Neural progenitor cell (in vitro differentiated cells): ENCODE measurements around the gene ETFA. TPM values are rescaled to one million over a fixed set of nuclear protein-coding genes. Genes with fewer than 3 reads are reported as not detected.

Source experiments
- DNase-seq: peaks from one replicate; pipeline ENCODE4 v3.0.0-alpha.2; 2016; ENCODE audit warnings: low spot score
- H2AFZ ChIP-seq: fragments of 200-600 bp; sonication (generic); replicated peaks from 2 replicates; pipeline ENCODE4 v1.6.1; 2016; ENCODE audit warnings: antibody characterized with exemption
- H3F3A ChIP-seq: fragments of 200-600 bp; sonication (generic); 2 replicates; pipeline ENCODE4 v1.6.1; 2016; ENCODE audit warnings: antibody characterized with exemption, low read depth
- H3K27ac ChIP-seq: fragments of 200-600 bp; sonication (generic); 2 replicates; pipeline ENCODE4 v1.5.1; 2016; ENCODE audit warnings: mild to moderate bottlenecking
- H3K27me3 ChIP-seq: fragments of 200-600 bp; sonication (generic); 2 replicates; pipeline ENCODE4 v1.6.1; 2016; ENCODE audit warnings: mild to moderate bottlenecking, moderate library complexity
- H3K36me3 ChIP-seq: fragments of 200-600 bp; sonication (generic); 2 replicates; pipeline ENCODE4 v1.5.1; 2016
- H3K4me1 ChIP-seq: fragments of 200-600 bp; sonication (generic); 2 replicates; pipeline ENCODE4 v1.6.1; 2016; ENCODE audit warnings: mixed run types
- H3K4me2 ChIP-seq: fragments of 200-600 bp; sonication (generic); 2 replicates; pipeline ENCODE4 v1.6.1; 2016
- H3K4me3 ChIP-seq: fragments of 200-600 bp; sonication (generic); 2 replicates; pipeline ENCODE4 v1.5.1; 2016
- H3K79me2 ChIP-seq: fragments of 200-600 bp; sonication (generic); 2 replicates; pipeline ENCODE4 v1.6.1; 2016; ENCODE audit warnings: low read depth
- H3K9ac ChIP-seq: fragments of 200-600 bp; sonication (generic); 2 replicates; pipeline ENCODE4 v1.6.1; 2016
- H3K9me3 ChIP-seq: fragments of 200-600 bp; sonication (generic); 2 replicates; pipeline ENCODE4 v1.5.1; 2016; ENCODE audit warnings: low read depth
- H4K20me1 ChIP-seq: fragments of 200-600 bp; sonication (generic); 2 replicates; pipeline ENCODE4 v1.6.1; 2016; ENCODE audit warnings: low read depth
- H3K27ac Mint-ChIP-seq: 3 replicates; pipeline ENCODE4 v1.8.0; 2021; ENCODE audit warnings: mixed read lengths
- H3K27me3 Mint-ChIP-seq: 2 replicates; pipeline ENCODE4 v1.8.0; 2022; ENCODE audit warnings: low read depth, mild to moderate bottlenecking, inconsistent platforms, moderate library complexity, mixed read lengths; ENCODE audit not compliant: insufficient read depth
- H3K36me3 Mint-ChIP-seq: 3 replicates; pipeline ENCODE4 v1.8.0; 2021; ENCODE audit warnings: mixed read lengths
- H3K4me1 Mint-ChIP-seq: 3 replicates; pipeline ENCODE4 v1.8.0; 2021; ENCODE audit warnings: mixed read lengths
- H3K4me3 Mint-ChIP-seq: 3 replicates; pipeline ENCODE4 v1.8.0; 2021; ENCODE audit warnings: mild to moderate bottlenecking, moderate library complexity, mixed read lengths
- H3K9me3 Mint-ChIP-seq: 3 replicates; pipeline ENCODE4 v1.8.0; 2020; ENCODE audit warnings: mixed read lengths
- EZH2 ChIP-seq: fragments of 200-600 bp; sonication (generic); IDR thresholded peaks from 2 replicates; pipeline ENCODE4 v1.6.1; 2017; ENCODE audit warnings: antibody characterized with exemption, mild to moderate bottlenecking, moderate library complexity
- EZH2phosphoT487 ChIP-seq: fragments of 200-600 bp; sonication (generic); IDR thresholded peaks from 2 replicates; pipeline ENCODE4 v1.6.1; 2017; ENCODE audit warnings: antibody characterized with exemption
- total RNA-seq: library from RNA; depleted of rRNA; stranded (reverse); fragments of >200 nt; gene quantifications from 2 replicates; pipeline ENCODE4 v1.2.3, GENCODE V29; 2015; ENCODE audit warnings: low replicate concordance
- TF ChIP-seq, protein P1 (sequence below): fragments of 200-600 bp; sonication (generic); IDR thresholded peaks from 2 replicates; pipeline ENCODE4 v1.5.1; 2017; ENCODE audit warnings: antibody characterized with exemption, mild to moderate bottlenecking

Gene ETFA
- total RNA-seq, 1 donor from 2014 or later: 99.3 TPM

GRCh38 chr15:76180321-76180720, 130.9 kb downstream of the ETFA start:
- H3K79me2 ChIP-seq: no peaks in the 10 kb centered on the region
- peaks cover 24% of the 10 kb centered on the region for H3K4me1 Mint-ChIP-seq
- TF ChIP-seq, protein P1, sequence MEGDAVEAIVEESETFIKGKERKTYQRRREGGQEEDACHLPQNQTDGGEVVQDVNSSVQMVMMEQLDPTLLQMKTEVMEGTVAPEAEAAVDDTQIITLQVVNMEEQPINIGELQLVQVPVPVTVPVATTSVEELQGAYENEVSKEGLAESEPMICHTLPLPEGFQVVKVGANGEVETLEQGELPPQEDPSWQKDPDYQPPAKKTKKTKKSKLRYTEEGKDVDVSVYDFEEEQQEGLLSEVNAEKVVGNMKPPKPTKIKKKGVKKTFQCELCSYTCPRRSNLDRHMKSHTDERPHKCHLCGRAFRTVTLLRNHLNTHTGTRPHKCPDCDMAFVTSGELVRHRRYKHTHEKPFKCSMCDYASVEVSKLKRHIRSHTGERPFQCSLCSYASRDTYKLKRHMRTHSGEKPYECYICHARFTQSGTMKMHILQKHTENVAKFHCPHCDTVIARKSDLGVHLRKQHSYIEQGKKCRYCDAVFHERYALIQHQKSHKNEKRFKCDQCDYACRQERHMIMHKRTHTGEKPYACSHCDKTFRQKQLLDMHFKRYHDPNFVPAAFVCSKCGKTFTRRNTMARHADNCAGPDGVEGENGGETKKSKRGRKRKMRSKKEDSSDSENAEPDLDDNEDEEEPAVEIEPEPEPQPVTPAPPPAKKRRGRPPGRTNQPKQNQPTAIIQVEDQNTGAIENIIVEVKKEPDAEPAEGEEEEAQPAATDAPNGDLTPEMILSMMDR: no peak
- no peak for TF ChIP-seq EZH2
- no peak for TF ChIP-seq EZH2phosphoT487
- no peak overlapping the region for H3K4me2 ChIP-seq
- H3F3A ChIP-seq: peaks cover 13% of the 10 kb centered on the region
- DNase-seq: no peak
- no peaks in the 10 kb centered on the region for H4K20me1 ChIP-seq
- peaks cover 3% of the 10 kb centered on the region for H3K9me3 Mint-ChIP-seq
- peaks cover 2% of the 10 kb centered on the region for H3K27me3 Mint-ChIP-seq
- no peak overlapping the region for H3K4me3 ChIP-seq
- H3K27ac Mint-ChIP-seq: peak overlapping the region; percentile 81
- H3K36me3 Mint-ChIP-seq: no peaks in the 10 kb centered on the region
- no peak overlapping the region for H2AFZ ChIP-seq
- H3K36me3 ChIP-seq: no peaks in the 10 kb centered on the region
- peaks cover 17% of the 10 kb centered on the region for H3K4me1 ChIP-seq
- H3K4me3 Mint-ChIP-seq: no peak overlapping the region
- H3K9me3 ChIP-seq: no peaks in the 10 kb centered on the region
- H3K27me3 ChIP-seq: no peaks in the 10 kb centered on the region
- H3K9ac ChIP-seq: no peak overlapping the region
- H3K27ac ChIP-seq: no peak overlapping the region

GRCh38 chr15:76179023-76179422, 132.2 kb downstream of the ETFA start:
- Histone ChIP-seq H3K9me3 (no peaks in the 10 kb centered on the region), H3F3A (peaks cover 8% of the 10 kb centered on the region), H3K4me1 (peaks cover 10% of the 10 kb centered on the region), H3K4me2 (no peak overlapping the region), H3K27me3 (no peaks in the 10 kb centered on the region), H3K27ac (no peak overlapping the region), H3K36me3 (no peaks in the 10 kb centered on the region), H3K79me2 (no peaks in the 10 kb centered on the region), H3K9ac (no peak overlapping the region), H3K4me3 (no peak overlapping the region), H4K20me1 (no peaks in the 10 kb centered on the region), H2AFZ (no peak overlapping the region)
- no peak for DNase-seq
- Mint-ChIP-seq H3K27me3 (no peaks in the 10 kb centered on the region), H3K4me1 (peaks cover 21% of the 10 kb centered on the region), H3K27ac (no peak overlapping the region), H3K9me3 (peaks cover 3% of the 10 kb centered on the region), H3K4me3 (no peak overlapping the region), H3K36me3 (no peaks in the 10 kb centered on the region)
- TF ChIP-seq EZH2phosphoT487: no peak
- TF ChIP-seq EZH2: no peak
- TF ChIP-seq, protein P1: no peak

DNA sequence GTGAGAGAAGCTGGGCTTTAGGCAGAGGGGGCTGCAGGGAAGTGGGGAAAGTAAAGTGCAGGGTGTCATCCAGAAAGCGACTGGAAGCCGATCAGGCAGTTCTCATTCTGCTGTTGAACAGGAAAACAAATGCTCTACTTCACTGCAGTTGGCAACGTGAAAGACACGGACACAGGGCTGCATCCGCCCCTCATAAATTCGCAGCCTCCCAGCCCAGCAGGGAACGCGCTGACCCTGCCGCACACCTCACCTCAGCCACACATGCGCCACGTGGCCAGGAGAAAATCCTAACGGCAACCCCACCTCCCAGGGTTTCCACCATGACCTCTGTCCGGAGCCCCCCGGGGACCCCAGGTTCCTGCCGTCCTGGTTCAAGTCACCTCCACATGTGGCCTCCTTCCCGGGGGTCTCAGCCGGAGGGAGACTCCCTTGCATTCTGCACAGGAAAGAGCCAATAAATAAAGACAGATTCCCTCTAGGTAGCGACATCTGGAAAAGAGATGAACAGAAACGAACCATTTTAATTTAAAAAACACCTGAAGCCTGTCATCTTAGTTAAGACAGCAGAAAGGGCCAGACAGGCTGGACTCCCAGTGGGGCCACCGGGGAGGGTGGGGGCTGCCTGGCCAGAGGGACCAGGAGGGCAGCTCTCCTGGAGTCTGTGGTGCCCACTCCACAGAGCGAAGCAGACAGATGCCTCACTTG, 132.8 kb downstream of the ETFA start:
- H3K27me3 Mint-ChIP-seq: no peaks in the 10 kb centered on the region
- DNase-seq: no peak
- Histone ChIP-seq H3K9me3 (no peaks in the 10 kb centered on the region), H3K79me2 (no peaks in the 10 kb centered on the region), H3K36me3 (no peaks in the 10 kb centered on the region), H3F3A (peaks cover 2% of the 10 kb centered on the region), H3K27me3 (no peaks in the 10 kb centered on the region), H2AFZ (no peak overlapping the region), H3K9ac (no peak overlapping the region), H3K4me3 (no peak overlapping the region), H3K4me2 (peak overlapping the region; percentile 31), H4K20me1 (no peaks in the 10 kb centered on the region), H3K27ac (no peak overlapping the region), H3K4me1 (peaks cover 4% of the 10 kb centered on the region)
- no peak overlapping the region for H3K4me3 Mint-ChIP-seq
- H3K9me3 Mint-ChIP-seq: peaks cover 3% of the 10 kb centered on the region
- TF ChIP-seq, protein P1: no peak
- TF ChIP-seq EZH2phosphoT487: no peak
- TF ChIP-seq EZH2: no peak
- peaks cover 15% of the 10 kb centered on the region for H3K4me1 Mint-ChIP-seq
- H3K27ac Mint-ChIP-seq: peak overlapping the region; percentile 77
- no peaks in the 10 kb centered on the region for H3K36me3 Mint-ChIP-seq
